Keratinocyte (primary cell): ENCODE results near the gene COTL1. TPM values are rescaled to one million over a fixed set of nuclear protein-coding genes. Genes with fewer than 3 reads are reported as not detected.

ENCODE experiments used
- DNase-seq: peaks from one replicate; pipeline ENCODE4 v3.0.0-alpha.2; 2011; ENCODE audit warnings: low read depth, missing footprints, low spot score
- FAIRE-seq: peaks from 2 replicates; lab custom pipeline; 2011; peaks lifted over from hg19 to GRCh38; lab: Jason Lieb, UNC
- H2AFZ ChIP-seq: 2 replicates; pipeline ENCODE4 v1.6.0; 2012; ENCODE audit warnings: low read length, control low read depth, inconsistent platforms; ENCODE audit not compliant: control insufficient read depth
- H3K27ac ChIP-seq: 2 replicates; pipeline ENCODE4 v1.5.1; 2011; ENCODE audit warnings: low read length; ENCODE audit not compliant: control insufficient read depth, insufficient read depth
- H3K27me3 ChIP-seq: 3 replicates; pipeline ENCODE4 v1.6.0; 2011; ENCODE audit warnings: low read length; ENCODE audit not compliant: control insufficient read depth, insufficient read depth; ENCODE audit errors: extremely low read depth
- H3K36me3 ChIP-seq, 2 experiments: 2 replicates in 1 of 2; 3 replicates in 1 of 2; pipeline ENCODE4 v1.5.1; 2011; ENCODE audit warnings: low read length in 2 of 2, mild to moderate bottlenecking in 1 of 2; ENCODE audit not compliant: control insufficient read depth in 2 of 2, insufficient read depth in 2 of 2; ENCODE audit errors: extremely low read depth in 1 of 2
- H3K4me1 ChIP-seq: 3 replicates; pipeline ENCODE4 v1.5.1; 2011; ENCODE audit warnings: low read length; ENCODE audit not compliant: control insufficient read depth, insufficient read depth; ENCODE audit errors: extremely low read depth
- H3K4me2 ChIP-seq: 3 replicates; pipeline ENCODE4 v1.6.0; 2011; ENCODE audit warnings: low read depth, low read length; ENCODE audit not compliant: control insufficient read depth, insufficient read depth; ENCODE audit errors: extremely low read depth
- H3K4me3 ChIP-seq, 3 experiments: fragments of 200-600 bp in 1 of 3; sonication (generic) in 1 of 3; 2 replicates in 2 of 3; 3 replicates in 1 of 3; pipeline ENCODE4 v1.5.1; 2011 to 2016; ENCODE audit warnings: low read length in 3 of 3, mild to moderate bottlenecking in 3 of 3, control low read depth in 2 of 3, inconsistent platforms in 1 of 3, low read depth in 1 of 3, mixed read lengths in 1 of 3, mixed run types in 1 of 3, moderate library complexity in 1 of 3; ENCODE audit not compliant: control insufficient read depth in 2 of 3, insufficient read depth in 2 of 3; ENCODE audit errors: extremely low read depth in 1 of 3
- H3K79me2 ChIP-seq: 2 replicates; pipeline ENCODE4 v1.6.0; 2012; ENCODE audit warnings: low read length; ENCODE audit not compliant: control insufficient read depth, insufficient read depth
- H3K9ac ChIP-seq: 3 replicates; pipeline ENCODE4 v1.6.0; 2011; ENCODE audit warnings: low read length; ENCODE audit not compliant: control insufficient read depth, insufficient read depth; ENCODE audit errors: extremely low read depth
- H3K9me1 ChIP-seq: 3 replicates; pipeline ENCODE4 v1.6.0; 2011; ENCODE audit warnings: low read length; ENCODE audit not compliant: control insufficient read depth, insufficient read depth; ENCODE audit errors: extremely low read depth
- H3K9me3 ChIP-seq: 2 replicates; pipeline ENCODE4 v1.5.1; 2012; ENCODE audit warnings: low read depth, low read length; ENCODE audit not compliant: control insufficient read depth
- H4K20me1 ChIP-seq: 3 replicates; pipeline ENCODE4 v1.6.0; 2011; ENCODE audit warnings: low read length; ENCODE audit not compliant: control insufficient read depth, insufficient read depth; ENCODE audit errors: extremely low read depth
- EZH2 ChIP-seq: IDR thresholded peaks from one replicate; pipeline ENCODE4 v1.6.1; 2012; ENCODE audit warnings: inconsistent platforms, mild to moderate bottlenecking, low read length, moderate library complexity
- dilution Hi-C: fragments of 300-500 bp; cut with MboI; formaldehyde crosslinking; loops from one replicate; pipeline ENCODE4 v1.7.0; 2020; ENCODE audit warnings: low sequenced_read_pairs; ENCODE audit not compliant: extremely low pct_ligation_motif_present
- polyA plus RNA-seq, 5 experiments: library from polyadenylated mRNA; depleted of rRNA in 3 of 5; stranded (reverse) in 3 of 5; stranded (forward) in 1 of 5; unstranded in 1 of 5; fragments of >200 nt; gene quantifications; 1 replicate in 1 of 5; 2 replicates in 3 of 5; 3 replicates in 1 of 5; pipeline versions ENCODE4 v1.2.1 to v1.2.3, GENCODE V29; 2011 to 2012; ENCODE audit warnings: missing spikeins in 2 of 5, low read depth in 1 of 5, low replicate concordance in 1 of 5
- TF ChIP-seq, protein P1 (sequence below), 3 experiments: IDR thresholded peaks in 1 of 3; conservative IDR thresholded peaks in 1 of 3; optimal IDR thresholded peaks in 1 of 3; 2 replicates in 2 of 3; 3 replicates in 1 of 3; pipeline versions ENCODE3 to v1.5.1; 2011; ENCODE audit warnings: low read length in 3 of 3, mild to moderate bottlenecking in 3 of 3, moderate library complexity in 2 of 3, control low read depth in 1 of 3, inconsistent platforms in 1 of 3; ENCODE audit not compliant: insufficient read depth in 2 of 3; ENCODE audit errors: extremely low read depth in 1 of 3

COTL1 gene
- polyA plus RNA-seq, 1 donor (not counting 4 experiments of a cell fraction or from before 2014, with no cell fraction given), result 116 TPM

DNA sequence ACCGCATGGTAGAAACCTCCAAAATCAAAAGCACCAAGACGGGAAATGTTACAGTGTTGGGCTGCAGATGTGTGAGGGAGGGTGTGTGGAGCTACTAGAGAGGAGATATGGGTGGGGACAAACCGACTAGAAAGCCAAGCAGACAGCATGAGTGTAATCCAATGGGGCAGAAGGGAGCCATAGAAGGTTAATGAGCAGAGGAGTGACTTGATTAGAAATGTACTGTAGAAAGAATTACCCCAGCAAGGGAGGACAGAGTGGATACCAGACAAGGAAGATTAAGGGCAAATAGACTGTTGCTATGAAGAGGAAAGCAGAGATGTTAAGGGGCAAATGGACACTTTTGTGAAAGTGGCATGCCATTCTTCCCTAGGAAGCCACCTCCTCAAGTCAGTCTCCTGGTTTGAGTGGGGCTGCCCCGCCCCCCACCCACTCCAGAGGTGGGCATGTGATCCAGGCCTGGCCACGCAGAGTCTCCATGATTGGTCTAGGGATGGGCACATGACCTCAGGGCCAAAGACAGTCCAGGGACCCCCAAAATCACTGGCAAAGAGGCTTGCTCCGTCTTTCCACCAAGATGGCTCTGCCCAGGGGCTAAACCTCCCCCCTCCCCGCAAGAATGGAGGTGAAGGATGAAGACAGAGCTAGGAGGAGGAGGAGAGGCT is 4.3 kb downstream of the COTL1 start:
- H2AFZ ChIP-seq, result no peak overlapping the region
- no peak overlapping the region for H3K27ac ChIP-seq
- H3K4me3 ChIP-seq, result no peak overlapping the region
- H3K9me1 ChIP-seq, result peaks cover 6% of the 10 kb centered on the region
- peaks cover 23% of the 10 kb centered on the region for H4K20me1 ChIP-seq
- H3K27me3 ChIP-seq, result no peaks in the 10 kb centered on the region
- dilution Hi-C loops, result no loop called here
- no peak for FAIRE-seq
- peaks cover 92% of the 10 kb centered on the region for H3K79me2 ChIP-seq
- TF ChIP-seq EZH2, result no peak
- TF ChIP-seq, protein P1, sequence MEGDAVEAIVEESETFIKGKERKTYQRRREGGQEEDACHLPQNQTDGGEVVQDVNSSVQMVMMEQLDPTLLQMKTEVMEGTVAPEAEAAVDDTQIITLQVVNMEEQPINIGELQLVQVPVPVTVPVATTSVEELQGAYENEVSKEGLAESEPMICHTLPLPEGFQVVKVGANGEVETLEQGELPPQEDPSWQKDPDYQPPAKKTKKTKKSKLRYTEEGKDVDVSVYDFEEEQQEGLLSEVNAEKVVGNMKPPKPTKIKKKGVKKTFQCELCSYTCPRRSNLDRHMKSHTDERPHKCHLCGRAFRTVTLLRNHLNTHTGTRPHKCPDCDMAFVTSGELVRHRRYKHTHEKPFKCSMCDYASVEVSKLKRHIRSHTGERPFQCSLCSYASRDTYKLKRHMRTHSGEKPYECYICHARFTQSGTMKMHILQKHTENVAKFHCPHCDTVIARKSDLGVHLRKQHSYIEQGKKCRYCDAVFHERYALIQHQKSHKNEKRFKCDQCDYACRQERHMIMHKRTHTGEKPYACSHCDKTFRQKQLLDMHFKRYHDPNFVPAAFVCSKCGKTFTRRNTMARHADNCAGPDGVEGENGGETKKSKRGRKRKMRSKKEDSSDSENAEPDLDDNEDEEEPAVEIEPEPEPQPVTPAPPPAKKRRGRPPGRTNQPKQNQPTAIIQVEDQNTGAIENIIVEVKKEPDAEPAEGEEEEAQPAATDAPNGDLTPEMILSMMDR (optimal IDR thresholded peaks at IDR 0.05 in 1 of 3, IDR thresholded peaks at IDR 0.05 in 1 of 3, conservative IDR thresholded peaks at IDR 0.05 in 1 of 3; ENCODE audit: extremely low read depth in 1 of 3, insufficient read depth in 2 of 3, low read length in 3 of 3), result no peak
- H3K9ac ChIP-seq, result no peak overlapping the region
- H3K9me3 ChIP-seq, result no peaks in the 10 kb centered on the region
- peaks cover 9% of the 10 kb centered on the region for H3K4me1 ChIP-seq
- H3K4me2 ChIP-seq, result no peak overlapping the region
- no peak for DNase-seq
- peaks cover 17 to 39% of the 10 kb centered on the region in 2 experiments for H3K36me3 ChIP-seq

DNA sequence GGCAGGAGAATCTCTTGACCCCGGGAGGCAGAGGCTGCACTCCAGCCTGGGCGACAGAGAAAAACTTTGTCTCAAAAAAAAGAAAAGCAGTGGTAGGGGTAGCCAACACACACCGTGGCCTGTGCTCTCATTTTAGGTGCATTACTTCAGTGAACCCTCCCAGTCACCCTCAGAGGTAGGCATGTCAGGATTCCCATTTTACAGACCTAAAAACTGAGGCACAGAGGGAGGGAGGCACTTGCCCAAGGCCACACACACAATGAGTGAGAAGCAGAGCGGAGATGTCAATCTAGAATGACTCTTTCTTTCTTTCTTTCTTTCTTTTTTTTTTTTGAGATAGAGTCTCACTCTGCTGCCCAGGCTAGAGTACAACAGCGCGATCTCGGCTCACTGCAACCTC is 5.2 kb downstream of the COTL1 start:
- no peak for FAIRE-seq
- H3K4me2 ChIP-seq, result no peak overlapping the region
- H3K27ac ChIP-seq, result no peak overlapping the region
- H3K9ac ChIP-seq, result no peak overlapping the region
- peaks cover 6% of the 10 kb centered on the region for H3K9me1 ChIP-seq
- no peaks in the 10 kb centered on the region for H3K27me3 ChIP-seq
- peaks cover 23% of the 10 kb centered on the region for H4K20me1 ChIP-seq
- dilution Hi-C loops, result no loop called here
- DNase-seq, result no peak
- H3K4me1 ChIP-seq, result peaks cover 17% of the 10 kb centered on the region
- peaks cover 99% of the 10 kb centered on the region for H3K79me2 ChIP-seq
- H3K9me3 ChIP-seq, result no peaks in the 10 kb centered on the region
- no peak for TF ChIP-seq EZH2
- TF ChIP-seq, protein P1 (optimal IDR thresholded peaks at IDR 0.05 in 1 of 3, IDR thresholded peaks at IDR 0.05 in 1 of 3, conservative IDR thresholded peaks at IDR 0.05 in 1 of 3; ENCODE audit: extremely low read depth in 1 of 3, insufficient read depth in 2 of 3, low read length in 3 of 3), result no peak
- peaks cover 17 to 39% of the 10 kb centered on the region in 2 experiments for H3K36me3 ChIP-seq
- H3K4me3 ChIP-seq, result no peak overlapping the region
- no peak overlapping the region for H2AFZ ChIP-seq
